Activated T-cell treated with anti-CD3 and anti-CD28 coated beads for 1 hour (primary cell): ENCODE data around the gene TMEM270.

Experiments used
- DNase-seq: peaks from one replicate; pipeline ENCODE4 v3.0.0-alpha.2; 2020; ENCODE audit warnings: low read depth

The TMEM270 gene

GRCh38 chr7:73907554-73908122 is 46.7 kb downstream of the TMEM270 start:
- no peak for DNase-seq

DNA sequence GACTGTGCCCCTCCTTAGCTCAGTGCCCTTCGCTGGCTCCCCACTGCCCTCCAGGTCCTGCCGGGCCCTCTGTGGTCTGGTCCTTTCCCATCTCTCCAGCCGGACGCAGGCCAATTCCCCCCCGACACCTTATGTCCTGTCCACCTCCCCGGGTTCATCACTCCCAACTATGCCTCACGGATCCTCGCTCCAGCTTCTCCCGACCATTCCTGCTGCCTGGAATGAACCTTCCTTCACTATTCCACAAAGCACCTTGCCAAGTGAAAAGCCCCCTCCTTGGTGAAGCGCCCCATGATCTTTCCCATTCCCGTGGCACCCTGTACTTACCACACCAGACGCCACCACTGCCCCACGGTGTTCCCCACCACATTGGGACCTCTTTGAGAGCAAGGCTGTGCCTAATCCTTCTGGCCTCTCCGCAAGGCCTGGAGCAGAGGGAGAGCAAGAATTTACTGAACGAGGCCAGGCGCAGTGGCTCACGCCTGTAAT is 47.2 kb downstream of the TMEM270 start:
- DNase-seq, result no peak

DNA sequence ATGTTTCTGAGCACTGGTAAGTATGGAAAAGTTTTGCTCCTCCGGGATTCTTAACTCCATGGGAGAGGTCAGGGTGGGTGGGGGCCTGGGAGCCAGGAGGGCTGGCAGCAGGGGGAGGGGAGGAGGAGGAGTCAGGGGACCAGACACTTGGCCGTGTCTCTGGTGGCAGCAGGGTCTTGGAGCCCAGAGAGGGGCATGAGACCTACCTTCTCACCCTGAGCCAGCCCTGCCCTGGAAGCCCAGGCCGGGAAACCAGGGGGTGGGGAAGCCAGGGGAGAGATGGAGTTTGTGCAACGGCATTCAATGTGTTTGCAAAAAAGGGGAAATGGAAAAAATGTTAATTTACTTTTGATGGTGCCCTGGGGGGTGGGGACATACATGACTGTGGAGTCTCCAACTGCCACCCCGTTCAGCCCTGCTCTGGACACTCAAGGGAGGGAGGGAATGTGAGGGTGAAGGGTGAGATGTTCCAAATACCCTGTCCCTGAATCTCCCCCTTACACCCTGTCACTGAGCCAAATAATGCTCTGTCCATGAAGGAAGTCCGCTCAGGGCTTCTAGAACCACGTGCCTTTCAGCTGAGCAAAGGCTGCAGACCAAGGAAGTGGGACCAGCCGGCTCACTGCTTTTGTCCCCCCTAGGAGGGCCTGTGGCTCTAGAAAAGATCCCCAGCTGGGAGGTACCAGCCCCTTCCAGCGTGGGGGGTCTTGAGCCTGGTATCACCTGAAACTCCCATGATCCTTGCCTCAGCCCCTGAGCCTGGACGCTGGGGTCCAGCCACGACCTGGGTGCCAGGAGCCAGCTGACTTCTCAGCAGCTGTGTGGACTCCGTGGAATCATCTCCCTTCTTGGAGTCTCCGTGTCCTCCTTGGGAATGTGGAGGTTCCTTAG is 48.3 kb downstream of the TMEM270 start:
- no peak for DNase-seq

DNA sequence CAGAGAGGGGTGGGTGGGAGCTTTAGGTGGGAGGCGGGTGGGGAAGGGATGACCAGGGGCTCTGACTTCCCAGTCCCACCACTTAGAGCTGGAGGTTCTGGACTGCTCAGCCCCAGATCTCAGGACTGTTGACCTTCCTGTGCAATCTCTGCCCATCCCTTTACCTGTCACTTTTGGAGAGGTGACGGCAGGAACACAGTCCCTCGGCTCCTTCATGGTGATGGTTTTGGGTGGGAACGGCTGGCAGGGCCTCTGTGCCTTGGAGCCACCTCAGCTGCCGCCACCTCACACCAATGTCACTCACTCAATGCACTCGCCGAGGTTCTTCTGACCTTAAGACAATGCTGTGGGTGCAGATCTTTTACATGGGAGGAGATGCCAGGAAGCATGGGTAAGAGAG is 49.0 kb downstream of the TMEM270 start:
- no peak for DNase-seq

DNA sequence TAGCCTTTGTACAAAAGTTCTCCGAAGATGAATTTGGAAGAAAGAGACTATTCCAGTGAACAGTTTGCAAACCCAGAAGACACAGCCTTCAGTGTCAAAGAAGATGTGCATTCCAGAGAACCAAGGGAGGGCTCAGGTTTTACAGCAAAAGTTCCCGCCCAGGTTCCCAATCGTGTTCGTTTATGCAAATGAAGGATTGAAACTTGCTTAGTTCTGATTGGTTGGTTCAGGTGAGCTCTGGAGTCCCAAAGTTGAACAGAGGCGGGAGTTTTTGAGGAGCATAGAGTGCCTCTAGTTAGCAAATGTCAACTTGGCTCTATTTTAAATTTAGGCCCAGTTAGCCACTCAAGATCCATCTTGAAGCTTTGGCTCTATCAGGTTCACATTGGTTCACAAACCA is 51.3 kb downstream of the TMEM270 start:
- DNase-seq, result no peak
